KOPT-K1 (cell line): ENCODE results near the gene MRC2.

ENCODE experiments used
- H3K27ac ChIP-seq: fragments of 200-600 bp; sonication (generic); 2 replicates; pipeline ENCODE4 v1.5.1; 2016; ENCODE audit warnings: antibody characterized with exemption, mild to moderate bottlenecking, low read depth, low read length; ENCODE audit not compliant: poor library complexity, severe bottlenecking
- H3K36me3 ChIP-seq: fragments of 200-600 bp; sonication (generic); 2 replicates; pipeline ENCODE4 v1.5.1; 2017; ENCODE audit warnings: antibody characterized with exemption, mild to moderate bottlenecking, low read length, moderate library complexity; ENCODE audit not compliant: insufficient read depth
- H3K9me3 ChIP-seq: fragments of 200-600 bp; sonication (generic); 2 replicates; pipeline ENCODE4 v1.5.1; 2017; ENCODE audit warnings: antibody characterized with exemption, low read length, mild to moderate bottlenecking; ENCODE audit not compliant: insufficient read depth, poor library complexity, severe bottlenecking

Gene MRC2

DNA sequence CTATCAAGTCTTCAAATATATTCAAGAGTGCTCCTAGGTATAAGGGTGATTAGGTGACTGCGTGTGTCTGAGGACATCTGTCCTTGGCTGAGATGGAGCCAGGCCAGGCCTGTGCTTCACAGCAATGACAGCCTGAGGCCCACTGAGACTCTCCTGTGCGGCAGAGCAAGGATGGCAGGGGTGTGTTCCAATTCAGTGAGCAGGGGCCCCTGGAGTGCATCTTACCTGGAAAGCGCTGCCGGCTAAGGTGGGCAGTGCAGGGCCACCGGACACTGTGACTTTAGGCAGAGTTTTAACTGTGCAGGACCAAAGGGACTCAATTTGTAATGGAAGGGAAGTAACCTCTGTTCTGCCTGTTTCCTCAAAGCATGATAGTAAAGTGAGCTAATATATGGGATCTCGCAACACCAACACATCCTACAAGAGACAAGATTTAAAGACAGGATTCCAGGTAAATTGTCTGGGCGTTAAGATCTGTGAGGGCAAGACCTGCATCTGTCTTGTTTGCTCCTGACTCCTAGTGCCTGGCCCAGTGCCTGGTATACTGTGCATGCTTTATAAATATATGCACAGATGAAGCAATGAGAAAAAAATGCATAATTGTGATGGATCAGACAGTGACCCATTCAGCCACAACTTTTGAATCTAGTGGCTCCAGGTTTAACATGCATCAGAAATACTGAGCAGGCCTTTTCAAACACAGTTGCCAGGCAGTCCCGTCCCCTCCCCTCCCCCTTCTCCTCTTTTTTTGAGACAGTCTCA, 86.7 kb downstream of the MRC2 start:
- Histone ChIP-seq H3K27ac (no peak overlapping the region), H3K9me3 (no peaks in the 10 kb centered on the region), H3K36me3 (no peaks in the 10 kb centered on the region)

DNA sequence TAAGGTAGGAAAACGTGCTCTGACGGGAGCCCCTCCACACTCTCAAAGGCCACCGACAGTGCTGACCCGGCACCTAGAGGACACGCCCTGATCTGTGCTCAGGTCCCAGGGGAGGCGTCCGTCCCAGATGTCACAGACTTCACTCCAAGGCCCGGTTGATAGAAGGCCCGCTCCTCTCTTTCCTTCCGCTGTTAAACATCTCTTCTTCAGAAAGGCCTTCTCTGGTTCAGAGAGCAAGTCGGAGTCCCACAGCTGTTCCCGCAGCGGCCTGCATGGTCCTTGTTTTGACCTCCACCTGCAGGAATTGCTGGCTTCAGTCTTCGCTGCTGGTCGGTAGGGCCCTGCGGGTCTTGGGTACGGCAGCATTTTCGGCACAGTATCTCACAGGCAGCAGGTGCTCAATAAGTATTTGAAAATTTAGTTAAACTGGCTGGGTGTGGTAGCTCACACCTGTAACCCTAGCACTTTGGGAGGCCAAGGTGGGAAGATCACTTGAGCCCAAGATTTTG, 88.5 kb downstream of the MRC2 start:
- H3K9me3 ChIP-seq: no peaks in the 10 kb centered on the region
- no peak overlapping the region for H3K27ac ChIP-seq
- no peaks in the 10 kb centered on the region for H3K36me3 ChIP-seq

DNA sequence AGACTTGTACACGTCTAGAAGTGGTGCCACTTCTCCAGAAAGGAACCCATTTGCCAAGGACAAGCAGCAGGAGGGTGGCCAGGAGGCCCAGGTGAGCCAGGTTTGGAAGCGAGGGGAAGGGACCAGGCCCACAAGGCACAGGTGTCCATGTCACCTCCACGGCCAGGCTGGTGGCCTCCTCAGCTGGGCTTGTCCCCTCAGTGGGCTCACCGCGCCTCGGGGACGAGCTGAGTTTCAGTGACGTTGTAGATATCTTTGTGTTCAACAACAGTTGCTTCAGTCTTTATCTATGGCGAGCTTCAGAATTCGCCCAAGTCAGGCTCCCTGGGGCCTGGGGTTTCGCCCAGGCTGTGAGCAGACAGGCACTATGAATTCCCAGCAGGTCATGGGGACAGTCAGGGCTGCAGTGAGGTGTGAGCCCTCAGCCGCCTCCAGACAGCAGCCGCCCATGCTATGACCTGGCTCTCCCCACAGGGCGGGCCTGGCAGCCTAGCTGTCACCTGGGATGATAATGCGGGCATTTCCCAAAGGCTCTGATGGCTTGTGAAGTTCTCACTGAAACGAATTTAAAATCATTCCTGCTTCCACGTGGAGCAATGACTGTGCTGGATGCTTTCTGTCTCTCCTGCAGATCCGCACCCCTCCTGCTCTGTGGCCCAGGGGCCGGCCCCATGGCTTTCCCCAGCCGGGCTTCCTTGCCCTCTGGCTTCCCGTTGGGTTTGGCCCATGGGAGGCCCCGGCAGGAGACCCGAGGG, 89.5 kb downstream of the MRC2 start:
- Histone ChIP-seq H3K36me3 (no peaks in the 10 kb centered on the region), H3K27ac (no peak overlapping the region), H3K9me3 (no peaks in the 10 kb centered on the region)

DNA sequence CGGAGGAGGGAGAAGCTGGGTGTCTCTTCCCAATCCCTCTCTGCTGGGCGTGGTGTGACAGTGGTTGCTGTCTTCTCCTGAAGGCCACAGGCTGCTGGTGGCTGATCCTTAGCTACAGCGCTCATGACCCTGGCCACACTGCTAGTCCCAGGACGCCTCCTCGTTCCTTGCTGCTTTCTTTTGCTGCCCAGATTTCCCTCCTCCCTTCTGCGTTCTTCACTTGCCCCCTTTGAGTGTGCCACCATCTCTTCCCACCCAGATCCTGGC, 90.1 kb downstream of the MRC2 start:
- no peak overlapping the region for H3K27ac ChIP-seq
- no peaks in the 10 kb centered on the region for H3K36me3 ChIP-seq
- no peaks in the 10 kb centered on the region for H3K9me3 ChIP-seq

DNA sequence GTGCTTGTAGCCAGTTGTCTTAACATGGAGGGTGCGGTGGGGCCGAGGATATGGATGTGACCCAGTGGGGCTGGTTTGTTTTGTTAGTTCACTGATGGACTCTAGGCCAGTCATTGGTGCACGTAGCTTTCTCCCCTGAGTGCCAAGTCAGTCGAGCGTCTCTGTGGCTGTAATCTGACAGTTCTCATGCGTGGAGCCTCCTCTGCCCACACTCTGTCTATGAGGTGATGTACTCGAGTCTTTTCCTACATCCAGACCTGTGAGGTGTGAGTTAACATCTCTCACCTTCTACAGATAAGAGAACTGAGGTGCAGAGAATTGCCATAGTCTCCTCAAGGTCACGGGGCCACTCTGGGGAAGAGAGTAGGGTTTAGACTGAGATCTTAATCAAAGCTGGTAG, 90.4 kb downstream of the MRC2 start:
- H3K36me3 ChIP-seq: no peaks in the 10 kb centered on the region
- H3K27ac ChIP-seq: no peak overlapping the region

DNA sequence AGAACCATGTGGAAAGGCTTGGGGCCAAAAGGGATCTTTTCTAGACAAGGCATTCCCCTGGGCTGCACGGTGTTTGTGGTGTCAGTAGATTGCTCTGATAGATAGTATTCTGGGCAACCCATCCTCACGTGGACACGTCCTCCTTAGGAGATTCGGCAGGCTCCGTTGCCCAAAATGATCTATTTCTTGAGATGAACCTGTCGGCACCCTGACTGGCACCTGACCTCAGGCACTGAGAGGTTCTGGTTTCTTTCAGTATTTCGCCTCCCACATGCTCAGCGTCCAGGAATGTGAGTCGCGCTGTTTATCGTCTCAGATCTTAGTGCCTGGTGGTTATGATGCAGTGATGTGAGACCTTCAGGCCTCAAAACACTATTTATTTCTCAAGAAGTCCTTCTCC, 91.0 kb downstream of the MRC2 start:
- Histone ChIP-seq H3K9me3 (no peaks in the 10 kb centered on the region), H3K27ac (no peak overlapping the region), H3K36me3 (no peaks in the 10 kb centered on the region)

More for the DNA sequence above, 90.4 kb downstream of the MRC2 start:
- H3K9me3 ChIP-seq: no peaks in the 10 kb centered on the region

DNA sequence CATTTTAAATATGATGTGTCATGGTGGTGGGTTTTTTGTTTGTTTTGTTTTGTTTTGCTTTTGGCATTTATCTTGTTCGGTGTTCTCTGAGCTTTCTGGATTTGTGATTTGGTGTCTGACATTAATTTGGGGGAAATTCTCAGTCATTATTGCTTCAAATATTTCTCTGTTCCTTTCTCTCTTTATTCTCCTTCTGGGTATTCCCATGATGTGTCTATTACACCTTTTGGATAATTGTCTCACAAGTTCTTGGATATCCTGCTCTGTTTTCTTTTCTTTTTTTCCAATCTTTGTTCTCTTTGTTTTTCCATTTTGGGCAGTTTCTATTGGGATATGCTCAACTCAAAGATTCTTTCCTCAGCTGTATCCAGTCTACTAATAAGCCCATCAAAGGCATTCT, 92.1 kb downstream of the MRC2 start:
- no peak overlapping the region for H3K27ac ChIP-seq
- H3K36me3 ChIP-seq: no peaks in the 10 kb centered on the region
- no peaks in the 10 kb centered on the region for H3K9me3 ChIP-seq

DNA sequence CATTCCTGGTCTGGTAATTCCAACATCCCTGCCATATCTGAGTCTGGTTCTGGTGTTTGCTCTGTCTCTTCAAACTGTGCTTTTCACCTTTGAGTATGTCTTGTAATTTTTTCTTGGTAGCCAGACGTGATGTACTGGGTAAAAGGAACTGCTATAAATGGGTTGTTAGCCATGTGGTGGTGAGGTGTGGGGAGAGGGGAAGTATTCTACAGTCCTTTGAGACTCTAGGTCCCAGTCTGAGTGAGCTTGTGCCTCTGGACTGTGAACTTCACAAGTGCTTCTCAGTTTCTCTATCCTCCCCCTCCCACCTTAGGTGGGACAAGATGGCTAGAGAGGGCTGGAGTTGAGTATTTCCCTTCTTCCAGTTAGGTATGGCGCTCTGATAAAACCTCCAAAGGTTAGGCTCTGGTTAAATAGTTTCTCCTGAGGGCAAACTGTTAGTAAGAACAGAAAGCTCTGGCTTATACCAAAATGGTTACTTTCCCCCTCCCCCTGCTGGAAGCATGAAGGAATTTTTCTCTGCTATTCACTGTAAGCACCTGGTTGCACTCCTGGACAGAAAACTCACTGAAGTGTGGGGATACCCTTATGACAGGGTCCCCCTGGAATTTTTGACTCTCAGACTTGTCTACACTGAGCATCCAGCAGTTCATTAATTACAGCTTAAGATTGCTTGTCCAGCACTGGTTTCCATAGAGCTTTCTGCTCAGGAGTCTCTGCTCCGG, 92.8 kb downstream of the MRC2 start:
- Histone ChIP-seq H3K36me3 (no peaks in the 10 kb centered on the region), H3K9me3 (no peaks in the 10 kb centered on the region), H3K27ac (no peak overlapping the region)

DNA sequence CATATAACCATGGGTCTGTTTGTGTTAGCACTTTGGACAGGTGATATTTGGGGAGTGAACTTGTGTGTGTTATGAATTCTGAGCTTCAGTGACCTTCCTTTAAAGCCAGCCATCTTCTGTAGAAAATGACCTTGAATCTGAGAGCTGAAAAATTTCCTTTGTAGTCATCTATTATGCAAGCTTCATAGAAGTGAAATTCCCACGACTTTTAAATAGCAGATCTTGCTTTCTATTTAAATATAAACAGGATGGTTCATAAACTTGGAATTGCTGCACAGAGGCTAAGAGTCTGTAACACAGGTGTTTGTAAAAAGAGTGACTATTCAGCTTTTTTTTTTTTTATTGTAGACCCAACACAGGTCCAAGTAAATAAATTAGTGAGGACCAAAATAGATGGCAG, 95.2 kb downstream of the MRC2 start:
- H3K9me3 ChIP-seq: no peaks in the 10 kb centered on the region
- no peaks in the 10 kb centered on the region for H3K36me3 ChIP-seq
- H3K27ac ChIP-seq: no peak overlapping the region

DNA sequence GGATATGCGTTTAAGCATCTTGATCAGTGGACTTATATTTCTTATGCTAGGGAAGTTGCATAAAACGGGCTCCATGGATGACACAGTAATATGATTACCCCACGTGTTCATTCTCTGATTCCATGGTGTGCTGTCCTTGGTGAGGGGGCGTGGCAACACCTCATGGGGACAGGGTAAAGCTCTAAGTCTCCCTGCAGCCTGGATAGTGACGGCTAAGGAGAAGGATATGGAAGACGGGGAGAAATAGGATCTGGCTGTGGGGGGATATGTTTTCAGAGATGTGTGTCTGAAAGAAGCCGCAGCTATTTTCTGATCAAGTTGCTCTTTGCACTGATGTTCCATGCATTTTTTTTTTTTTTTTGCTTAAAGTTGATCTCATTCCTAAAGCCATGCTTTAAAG, 96.4 kb downstream of the MRC2 start:
- H3K27ac ChIP-seq: no peak overlapping the region
- no peaks in the 10 kb centered on the region for H3K36me3 ChIP-seq

DNA sequence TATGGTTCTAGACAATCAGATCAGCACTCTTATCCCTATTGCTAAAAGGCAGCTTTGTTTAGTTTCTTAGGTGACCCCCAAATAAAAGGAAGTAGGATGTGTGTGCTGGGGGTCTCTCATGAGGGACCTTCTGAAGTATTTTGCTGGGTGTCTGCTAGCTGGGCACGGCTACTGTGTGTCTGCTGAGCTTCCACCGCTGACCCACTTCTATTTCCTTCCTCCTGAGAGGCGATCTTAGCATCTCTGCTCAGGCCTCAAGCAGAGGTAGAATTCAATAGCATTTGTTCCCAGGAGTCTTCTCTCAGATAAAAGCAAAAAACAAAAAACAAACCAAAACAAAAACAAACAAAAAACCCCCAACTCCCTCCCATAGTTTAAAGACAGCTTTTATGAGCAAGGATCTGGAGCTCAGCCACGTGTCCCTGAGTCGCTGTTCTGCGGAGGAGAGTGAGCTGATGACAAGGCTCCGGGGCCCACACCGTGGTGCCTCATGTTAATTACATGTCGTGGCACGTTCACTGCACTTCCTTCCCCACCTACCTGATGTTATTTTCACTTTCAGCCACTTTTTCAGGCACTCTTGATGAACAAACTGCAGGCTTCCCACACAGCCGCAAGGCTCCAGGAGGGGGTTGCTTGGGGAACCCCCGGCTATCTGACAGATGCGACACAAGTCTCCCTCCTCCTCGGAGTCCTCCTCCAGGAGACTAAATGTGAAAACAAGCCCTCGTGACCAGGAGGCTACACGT, 97.1 kb downstream of the MRC2 start:
- H3K27ac ChIP-seq: no peak overlapping the region
- no peaks in the 10 kb centered on the region for H3K9me3 ChIP-seq
- H3K36me3 ChIP-seq: no peaks in the 10 kb centered on the region

More for the DNA sequence above, 96.4 kb downstream of the MRC2 start:
- no peaks in the 10 kb centered on the region for H3K9me3 ChIP-seq

DNA sequence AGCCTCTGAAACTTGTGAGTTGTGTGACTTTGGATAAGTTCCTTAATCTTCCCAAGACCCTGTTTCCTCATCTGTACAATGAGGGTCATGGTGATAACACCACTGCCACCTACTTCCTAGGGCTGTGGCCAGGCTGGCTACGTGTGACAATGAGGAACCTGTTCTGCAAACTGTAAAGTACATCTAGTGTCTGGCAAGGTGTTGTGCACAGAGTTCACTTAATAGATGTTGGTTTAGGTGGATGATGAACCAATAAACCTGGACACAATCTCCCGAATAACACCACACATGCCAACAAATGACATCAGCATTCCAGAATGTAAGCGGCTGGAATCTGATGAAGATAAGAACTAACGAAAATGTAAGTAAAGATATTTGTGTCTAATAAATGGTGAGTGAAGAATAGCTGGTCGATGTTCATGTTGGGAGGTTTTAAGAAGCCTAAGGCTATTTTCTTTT, 98.3 kb downstream of the MRC2 start:
- no peaks in the 10 kb centered on the region for H3K9me3 ChIP-seq
- H3K36me3 ChIP-seq: no peaks in the 10 kb centered on the region
- no peak overlapping the region for H3K27ac ChIP-seq

DNA sequence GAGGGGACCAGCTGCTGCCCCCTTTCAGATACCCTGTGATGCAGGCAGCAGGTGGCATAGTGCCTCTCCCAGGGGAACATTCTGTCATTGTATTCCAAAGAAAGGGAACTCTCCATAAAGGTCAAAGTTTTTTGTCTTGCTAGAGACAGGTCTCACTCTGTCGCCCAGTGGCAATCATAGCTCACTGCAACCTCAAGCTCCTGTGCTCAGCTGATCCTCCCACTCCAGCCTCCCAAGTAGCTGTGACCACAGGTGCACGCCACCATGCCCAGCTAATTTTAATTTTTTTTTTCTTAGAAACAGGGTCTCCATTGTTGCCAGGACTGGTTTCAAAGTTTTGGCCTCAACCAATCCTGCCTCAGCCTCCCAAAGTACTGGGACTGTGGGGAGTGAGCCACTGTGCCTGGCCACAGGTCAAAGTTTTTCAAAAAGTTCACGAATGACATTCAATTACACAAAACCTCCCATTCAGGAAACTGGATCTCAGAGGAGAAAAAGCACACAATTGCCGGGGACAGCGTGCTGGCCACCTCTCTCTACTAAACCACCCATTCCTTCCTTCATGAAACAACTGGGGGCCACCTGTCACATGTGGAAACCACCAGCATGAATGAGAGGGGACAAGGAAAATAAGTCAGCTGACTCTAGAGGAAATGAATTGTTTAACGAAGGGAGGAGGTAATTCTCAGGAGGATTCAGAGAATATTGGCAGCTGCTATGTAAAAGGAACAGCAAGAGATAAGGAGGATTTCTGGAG, 100.6 kb downstream of the MRC2 start:
- Histone ChIP-seq H3K27ac (no peak overlapping the region), H3K36me3 (no peaks in the 10 kb centered on the region), H3K9me3 (no peaks in the 10 kb centered on the region)

DNA sequence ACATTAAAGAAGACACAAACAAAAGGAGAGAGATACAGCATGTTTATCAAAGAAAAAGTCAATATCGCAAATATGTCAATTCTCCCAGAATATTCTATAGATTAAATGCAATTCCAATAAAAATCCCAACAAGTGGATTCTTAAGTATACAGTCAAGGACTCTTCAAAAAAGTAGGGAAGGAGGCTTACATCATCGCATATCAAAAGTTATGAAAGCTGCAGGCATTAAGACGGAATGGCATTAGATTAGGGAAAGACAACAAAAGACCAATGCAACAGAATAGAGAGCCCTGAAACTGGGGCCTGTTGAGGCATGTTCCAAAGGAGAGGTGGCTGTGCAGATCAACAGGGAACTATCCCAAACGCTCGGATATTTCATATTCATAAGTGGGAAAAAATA, 104.7 kb downstream of the MRC2 start:
- Histone ChIP-seq H3K9me3 (no peaks in the 10 kb centered on the region), H3K27ac (no peak overlapping the region), H3K36me3 (no peaks in the 10 kb centered on the region)
